NCI-H1436 treated with DMSO at 0.1 percent for 48 hours (cell line): ENCODE measurements around the gene ZBTB34.

Source experiments
- DNase-seq: peaks from one replicate; lab custom pipeline; 2025; lab: John Stamatoyannopoulos, UW

The ZBTB34 gene

GRCh38 chr9:126926364-126926763 is 65.9 kb downstream of the ZBTB34 start:
- no peak for DNase-seq

- peak; percentile 55 for DNase-seq
These were observed 67.0 kb downstream of the ZBTB34 start for GRCh38 chr9:126927419-126927818.

DNA sequence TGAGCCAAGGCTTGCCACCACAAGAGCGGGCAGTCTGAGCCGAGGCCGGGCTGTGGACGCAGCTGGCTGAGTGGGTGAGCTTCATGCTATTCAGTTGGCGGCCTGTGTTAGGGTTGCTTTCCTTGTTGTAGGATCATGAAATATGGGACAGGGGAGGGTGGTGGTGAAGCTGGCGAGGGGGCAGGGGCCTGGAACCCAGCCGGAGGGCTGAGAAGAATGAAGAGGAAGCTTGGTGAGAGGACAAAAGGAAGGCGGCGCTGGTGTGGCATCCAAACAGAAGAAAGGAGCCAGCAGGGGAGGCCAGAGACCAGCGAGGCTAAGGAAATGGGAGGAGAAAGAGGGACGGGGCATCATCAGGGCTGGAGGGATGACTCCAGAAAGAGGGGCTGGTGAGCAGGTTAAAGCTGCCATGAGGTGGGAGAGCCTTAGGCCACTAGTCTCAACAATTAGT is 72.5 kb downstream of the ZBTB34 start:
- DNase-seq: no peak

GRCh38 chr9:126933334-126933980 is 73.0 kb downstream of the ZBTB34 start:
- DNase-seq: no peak

DNA sequence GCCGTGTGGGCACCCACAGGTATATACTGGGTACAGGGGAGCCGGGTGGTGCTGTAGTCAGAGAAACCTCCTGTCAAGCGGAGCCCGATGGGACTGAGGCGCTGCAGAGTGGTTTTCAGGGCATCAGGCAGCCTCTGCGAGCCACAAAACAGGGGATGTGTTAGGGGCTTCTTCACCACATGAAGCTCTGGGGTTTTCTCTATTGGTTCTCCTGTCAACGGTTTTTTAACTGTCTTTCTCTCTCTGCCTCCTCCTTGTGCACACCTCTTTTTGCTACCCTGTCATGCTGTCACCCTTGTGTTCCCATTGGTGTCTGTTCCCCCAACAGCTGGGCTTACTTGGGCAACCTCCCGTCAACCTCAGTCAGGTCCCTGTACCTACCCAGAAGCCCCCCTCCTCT is 74.0 kb downstream of the ZBTB34 start:
- no peak for DNase-seq
